CD4-positive, alpha-beta T cell treated with Interleukin-21 for 1 hour (primary cell): ENCODE measurements around the gene NDRG2.

ENCODE experiments used
- DNase-seq: peaks from one replicate; pipeline ENCODE4 v3.0.0-alpha.2; 2020

The NDRG2 gene

GRCh38 chr14:21024585-21025370, at the start of gene NDRG2:
Gene NDRG2 (minus strand): TSS chr14:21025061. CDS start chr14:21023315, 1,746 bp downstream.
- peak; percentile 84 for DNase-seq

GRCh38 chr14:21073921-21074320, 49.1 kb upstream of the NDRG2 start:
- no peak for DNase-seq

DNA sequence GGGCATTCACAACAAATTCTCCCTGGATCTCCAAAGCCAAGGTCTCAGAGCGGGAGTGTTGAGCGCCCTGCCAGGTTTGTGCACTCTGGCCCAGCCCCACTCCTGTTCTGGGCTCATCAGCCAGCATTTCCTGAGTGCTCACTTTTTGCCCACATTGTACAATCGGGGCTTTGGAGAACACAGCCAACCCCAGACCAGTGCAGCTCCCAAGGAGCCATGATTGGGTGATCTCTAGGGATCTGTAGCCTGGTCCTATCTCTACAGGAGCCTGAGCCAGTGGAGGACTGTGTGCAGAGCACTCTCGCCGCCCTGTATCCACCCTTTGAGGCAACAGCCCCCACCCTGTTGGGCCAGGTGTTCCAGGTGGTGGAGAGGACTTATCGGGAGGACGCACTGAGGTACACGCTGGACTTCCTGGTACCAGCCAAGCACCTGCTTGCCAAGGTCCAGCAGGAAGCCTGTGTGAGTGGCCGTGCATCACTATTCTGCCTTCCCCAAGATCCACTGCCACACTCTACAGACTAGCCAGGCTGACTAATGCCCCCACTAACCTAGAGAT, 48.0 kb upstream of the NDRG2 start:
- DNase-seq: no peak

DNA sequence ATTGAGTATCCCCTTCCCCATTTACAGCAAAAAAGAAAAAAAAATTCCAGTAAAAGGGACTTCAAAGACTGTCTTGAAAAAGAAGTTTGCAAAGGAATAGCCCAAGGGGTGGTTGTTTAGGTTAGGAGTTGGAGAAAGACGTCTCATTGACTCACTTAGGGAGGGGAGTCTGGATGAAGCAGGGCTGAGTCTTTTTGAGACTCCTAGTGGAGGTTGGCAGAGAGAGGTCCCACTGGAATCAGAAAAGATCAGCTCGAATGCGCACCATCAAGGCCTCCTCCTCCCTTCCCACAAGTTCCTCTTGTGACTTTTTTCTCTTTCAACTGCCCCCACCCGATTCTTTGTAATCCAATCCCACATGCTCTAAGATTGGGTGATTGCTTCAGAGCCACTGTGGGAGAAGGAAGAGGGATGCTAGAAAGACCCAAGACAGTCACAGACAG, 47.2 kb upstream of the NDRG2 start:
- DNase-seq: no peak

- peak; percentile 60 for DNase-seq
Observed at GRCh38 chr14:21071225-21072030, 46.6 kb upstream of the NDRG2 start.

DNA sequence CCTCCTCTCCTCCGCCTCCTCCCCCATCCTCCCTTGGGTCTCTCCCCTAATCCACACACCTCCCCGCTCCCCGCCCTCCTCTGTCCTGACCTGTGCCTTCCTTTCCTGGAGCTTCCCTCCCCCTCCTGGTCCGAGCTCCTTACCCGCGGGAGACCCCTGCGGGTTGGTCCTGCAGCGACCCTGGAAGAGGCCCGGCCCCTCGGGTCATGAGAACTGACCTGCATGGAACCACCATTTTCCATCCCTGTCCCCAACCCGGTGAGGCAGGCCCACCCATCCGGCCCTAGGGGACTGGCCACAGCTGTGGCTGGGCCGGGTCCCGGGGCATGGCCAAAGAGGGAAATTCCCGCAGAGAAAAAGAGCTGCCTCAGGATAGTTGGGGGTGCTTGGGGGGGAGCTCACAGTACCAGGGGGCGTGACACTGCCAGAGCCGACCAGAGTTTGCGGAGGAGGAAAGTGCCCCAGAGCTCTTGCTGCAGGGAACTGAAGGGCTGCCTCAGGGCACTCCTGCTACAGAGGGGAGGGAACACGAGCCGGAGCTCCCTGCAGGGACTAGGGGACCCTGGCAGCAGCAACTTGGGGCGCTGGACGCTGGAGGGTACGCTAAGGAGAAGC, 45.9 kb upstream of the NDRG2 start:
- peak; percentile 37 for DNase-seq

GRCh38 chr14:21070083-21070609, 45.3 kb upstream of the NDRG2 start, which contains the start of gene ARHGEF40:
Gene ARHGEF40 (plus strand): TSS chr14:21070304. CDS start chr14:21070397, 93 bp downstream.
- peak; percentile 46 for DNase-seq

- peak; percentile 42 for DNase-seq
Observed at GRCh38 chr14:21069388-21070082, 44.7 kb upstream of the NDRG2 start.

DNA sequence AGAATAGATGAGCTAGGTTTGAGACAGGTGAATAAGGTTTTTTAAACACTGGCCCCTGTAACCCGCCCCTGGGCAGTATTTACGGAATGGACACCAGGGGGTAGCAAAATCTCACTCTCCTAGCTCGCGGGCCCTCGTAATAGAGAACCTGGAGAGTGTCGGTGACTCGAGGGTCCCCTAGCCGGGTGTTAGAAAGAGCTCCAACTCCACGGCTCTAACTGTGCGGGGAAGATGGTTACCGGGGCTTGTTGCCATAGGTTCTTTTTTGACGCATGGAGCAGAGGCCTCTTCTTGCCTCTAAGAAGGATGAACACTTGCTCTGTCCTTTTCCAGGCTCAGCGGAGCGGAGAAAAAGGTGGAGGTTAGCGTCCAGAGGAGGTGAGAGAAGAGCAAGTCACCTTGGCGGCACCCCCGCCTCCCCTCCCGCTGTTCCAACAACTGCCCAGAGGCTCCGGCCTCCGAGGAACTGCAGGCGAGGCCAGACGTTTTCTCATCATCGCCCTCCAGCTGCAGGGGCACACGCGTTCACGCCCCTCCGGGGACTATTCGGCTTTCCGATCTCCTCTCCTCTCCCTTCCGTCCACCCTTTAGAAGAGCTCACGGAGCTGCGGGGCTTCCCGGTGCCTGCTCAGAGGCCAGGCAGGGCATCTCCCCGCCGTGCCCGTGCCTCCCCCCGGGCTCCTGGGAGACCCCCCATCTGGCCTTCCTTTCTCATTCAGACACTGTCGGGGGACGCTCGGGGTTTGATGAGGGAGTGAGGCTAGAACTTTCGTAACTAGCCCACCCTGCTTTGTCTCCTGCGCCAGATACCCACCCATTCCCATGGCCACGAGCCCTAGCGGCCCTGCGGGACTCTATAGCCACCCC, 43.9 kb upstream of the NDRG2 start:
- peak; percentile 77 for DNase-seq

GRCh38 chr14:21066882-21067502, 42.1 kb upstream of the NDRG2 start:
- peak; percentile 34 for DNase-seq

DNA sequence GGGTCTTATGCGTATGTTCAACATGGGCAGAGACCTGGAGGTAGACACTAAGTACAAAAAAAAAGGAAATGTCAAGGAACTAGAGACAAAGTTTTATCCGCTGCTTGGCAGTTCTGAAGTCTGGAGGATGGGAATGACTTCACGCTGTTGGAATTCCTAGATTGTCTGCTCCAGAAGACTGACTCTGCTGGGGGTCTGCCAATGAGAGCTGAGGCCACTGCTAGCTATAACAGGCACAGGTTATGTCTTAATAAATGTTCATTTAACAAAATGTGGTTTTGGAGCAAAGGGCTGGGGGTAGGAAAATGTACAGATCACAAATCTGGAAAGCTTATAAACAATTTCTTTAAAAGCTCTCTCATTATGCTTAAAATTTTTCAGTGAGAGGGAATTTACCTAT, 38.6 kb upstream of the NDRG2 start:
- no peak for DNase-seq

DNA sequence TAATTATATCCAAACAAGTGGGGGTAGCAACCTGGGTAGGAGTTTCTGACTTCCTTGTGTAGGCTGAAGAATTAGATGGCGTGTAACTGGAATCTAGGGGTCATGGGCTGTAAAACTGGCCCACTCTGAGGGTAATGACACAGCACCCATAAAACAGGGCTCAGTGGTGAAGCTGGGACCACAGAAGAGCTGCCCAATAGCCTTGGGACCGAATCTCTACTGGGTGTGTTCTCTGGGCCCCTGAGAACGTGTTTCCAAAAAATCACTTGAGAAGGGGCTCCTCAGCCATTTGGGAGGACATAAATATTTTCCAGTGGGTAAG, 36.4 kb upstream of the NDRG2 start:
- DNase-seq: no peak

- no peak for DNase-seq
Observed at GRCh38 chr14:21060614-21061346, 35.9 kb upstream of the NDRG2 start.

GRCh38 chr14:21059842-21060613, 35.2 kb upstream of the NDRG2 start:
- DNase-seq: no peak

DNA sequence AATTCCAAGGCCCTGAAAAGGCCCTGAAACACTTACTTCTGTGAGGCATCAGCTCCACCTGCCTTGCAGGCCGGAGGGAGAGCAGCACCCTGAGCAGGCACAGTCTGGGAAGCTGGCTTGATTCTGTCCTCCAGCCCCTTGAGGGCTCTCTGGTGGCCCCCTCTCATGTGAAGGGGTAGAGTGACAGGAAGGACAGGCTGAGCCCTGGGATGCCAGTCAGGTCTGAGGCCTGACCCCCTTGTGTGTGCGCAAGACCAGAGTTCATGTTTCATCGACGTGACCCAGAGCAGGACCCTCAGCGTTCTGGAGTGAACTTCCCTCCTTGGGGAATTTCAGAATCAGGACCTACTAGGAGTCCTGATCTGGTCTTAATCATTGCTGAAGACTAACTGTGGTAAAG, 34.0 kb upstream of the NDRG2 start:
- no peak for DNase-seq

- DNase-seq: no peak
Observed at GRCh38 chr14:21057803-21058675, 33.2 kb upstream of the NDRG2 start, which contains the start of gene RNASE8. Gene RNASE8 (plus strand): TSS chr14:21057822. CDS start chr14:21057893, 71 bp downstream.

DNA sequence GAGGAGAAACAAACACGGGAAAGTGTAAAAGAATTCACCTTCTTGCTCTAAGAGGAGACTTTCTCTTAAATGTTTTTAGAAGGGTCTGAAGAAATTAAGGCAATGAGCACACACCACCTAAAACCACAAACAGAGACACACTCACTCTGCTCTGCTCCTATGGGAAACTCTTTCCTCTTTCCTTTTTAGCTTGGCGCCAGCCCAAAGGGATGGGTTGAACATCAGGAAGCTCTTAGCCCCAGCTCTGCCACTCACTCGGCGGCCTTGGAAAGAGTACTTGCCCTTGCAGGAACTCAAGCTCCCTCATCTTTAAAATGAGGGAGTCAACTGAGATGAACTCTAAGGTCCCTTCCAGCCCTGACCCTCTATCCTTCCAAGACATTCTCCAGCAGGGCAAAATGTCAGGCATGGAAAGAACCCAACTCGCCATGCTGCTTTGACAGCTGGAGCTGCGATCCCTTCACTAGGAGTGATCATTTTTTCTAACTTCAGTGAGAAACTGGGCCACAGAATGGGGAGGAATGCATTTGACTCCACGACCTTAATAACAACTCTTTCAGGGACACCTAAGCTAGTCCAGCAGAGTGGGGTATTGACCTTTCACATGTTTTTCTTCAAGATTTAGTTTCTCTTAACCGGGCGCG, 31.8 kb upstream of the NDRG2 start:
- no peak for DNase-seq
